WTC11 (cell line): ENCODE measurements around the gene LAMA3. TPM values are rescaled to one million over a fixed set of nuclear protein-coding genes. Genes with fewer than 3 reads are reported as not detected.

Source experiments
- ATAC-seq: fragments of 200-7000 bp; cut with Tn5 transposase; 2 replicates; pipeline ENCODE4 v1.10.0; 2021; ENCODE audit warnings: mild to moderate bottlenecking, moderate library complexity
- CTCF ChIA-PET: fragments of 300-600 bp; sonication (Branson Sonifier 250); formaldehyde crosslinking; loops from one replicate; lab custom pipeline; 2021; ENCODE audit warnings: antibody characterized with exemption; lab: Charles Lee
- POLR2A ChIA-PET: fragments of 350-600 bp; sonication (Branson Sonifier 250); formaldehyde crosslinking; loops from one replicate; lab custom pipeline; 2021; ENCODE audit warnings: antibody characterized with exemption; lab: Charles Lee
- DNase-seq: peaks from one replicate; pipeline ENCODE4 v3.0.0; 2021; ENCODE audit warnings: low spot score
- H3K27ac Mint-ChIP-seq: 2 replicates; pipeline ENCODE4 v1.8.0; 2021; ENCODE audit warnings: mixed read lengths
- H3K27me3 Mint-ChIP-seq: 2 replicates; pipeline ENCODE4 v1.8.0; 2021; ENCODE audit warnings: low read depth, mild to moderate bottlenecking, moderate library complexity, mixed read lengths
- H3K36me3 Mint-ChIP-seq: 2 replicates; pipeline ENCODE4 v1.8.0; 2021; ENCODE audit warnings: mixed read lengths
- H3K4me1 Mint-ChIP-seq: 2 replicates; pipeline ENCODE4 v1.8.0; 2022; ENCODE audit warnings: mixed read lengths
- H3K4me3 Mint-ChIP-seq: 2 replicates; pipeline ENCODE4 v1.8.0; 2021; ENCODE audit warnings: mild to moderate bottlenecking, moderate library complexity, mixed read lengths
- H3K9me3 Mint-ChIP-seq: 2 replicates; pipeline ENCODE4 v1.8.0; 2021; ENCODE audit warnings: mixed read lengths
- AR ChIP-seq: fragments of 250-450 bp; sonication (Bioruptor Pico); IDR thresholded peaks from 2 replicates; pipeline ENCODE4 v1.9.0; 2021; ENCODE audit warnings: mild to moderate bottlenecking
- ARID4B ChIP-seq: sonication (generic); formaldehyde crosslinking; IDR thresholded peaks from 2 replicates; pipeline ENCODE4 v1.8.0; 2023; ENCODE audit warnings: missing genetic modification reagents, mild to moderate bottlenecking, borderline replicate concordance
- CTCF ChIP-seq: fragments of 200-600 bp; IDR thresholded peaks from 2 replicates; pipeline ENCODE4 v1.8.0; 2022; ENCODE audit warnings: antibody characterized with exemption
- E2F1 ChIP-seq: sonication (generic); formaldehyde crosslinking; IDR thresholded peaks from 2 replicates; pipeline ENCODE4 v1.8.0; 2022; ENCODE audit warnings: mild to moderate bottlenecking, missing genetic modification reagents
- E2F4 ChIP-seq: sonication (generic); formaldehyde crosslinking; IDR thresholded peaks from 2 replicates; pipeline ENCODE4 v1.8.1; 2022; ENCODE audit warnings: low read depth, mild to moderate bottlenecking, moderate library complexity, missing genetic modification reagents, borderline replicate concordance
- E2F5 ChIP-seq: sonication (generic); formaldehyde crosslinking; IDR thresholded peaks from 2 replicates; pipeline ENCODE4 v1.8.1; 2022; ENCODE audit warnings: mild to moderate bottlenecking, moderate library complexity, missing genetic modification reagents
- ELF4 ChIP-seq: sonication (generic); formaldehyde crosslinking; IDR thresholded peaks from 2 replicates; pipeline ENCODE4 v1.8.1; 2022; ENCODE audit warnings: low read depth, mild to moderate bottlenecking, moderate library complexity, missing genetic modification reagents
- ETV6 ChIP-seq: sonication (generic); formaldehyde crosslinking; IDR thresholded peaks from 2 replicates; pipeline ENCODE4 v1.8.1; 2022; ENCODE audit warnings: mild to moderate bottlenecking, missing genetic modification reagents
- JAZF1 ChIP-seq: fragments of 250-450 bp; sonication (Bioruptor Pico); IDR thresholded peaks from 2 replicates; pipeline ENCODE4 v1.9.0; 2021; ENCODE audit warnings: moderate library complexity, mild to moderate bottlenecking, inconsistent platforms
- MAX ChIP-seq: sonication (generic); formaldehyde crosslinking; IDR thresholded peaks from 2 replicates; pipeline ENCODE4 v1.8.0; 2022; ENCODE audit warnings: mild to moderate bottlenecking, missing genetic modification reagents
- MLX ChIP-seq: sonication (generic); formaldehyde crosslinking; IDR thresholded peaks from 2 replicates; pipeline ENCODE4 v1.8.1; 2023; ENCODE audit warnings: mild to moderate bottlenecking, missing genetic modification reagents, moderate library complexity
- NR1H2 ChIP-seq: sonication (generic); formaldehyde crosslinking; IDR thresholded peaks from 2 replicates; pipeline ENCODE4 v1.9.0; 2021; ENCODE audit warnings: mild to moderate bottlenecking, moderate library complexity, missing genetic modification reagents
- NR2C2 ChIP-seq: sonication (generic); formaldehyde crosslinking; IDR thresholded peaks from 2 replicates; pipeline ENCODE4 v1.8.0; 2022; ENCODE audit warnings: mild to moderate bottlenecking, missing genetic modification reagents
- NR3C1 ChIP-seq: sonication (generic); formaldehyde crosslinking; conservative IDR thresholded peaks from 2 replicates; pipeline ENCODE4 v1.8.1; 2023; ENCODE audit warnings: low read depth, mild to moderate bottlenecking, missing genetic modification reagents
- PRRX2 ChIP-seq: fragments of 250-450 bp; sonication (Bioruptor Pico); IDR thresholded peaks from 2 replicates; pipeline ENCODE4 v1.8.0; 2021; ENCODE audit warnings: mild to moderate bottlenecking
- RORB ChIP-seq: fragments of 250-450 bp; sonication (Bioruptor Pico); IDR thresholded peaks from 2 replicates; pipeline ENCODE4 v1.9.0; 2021; ENCODE audit warnings: mild to moderate bottlenecking
- ZNF138 ChIP-seq: sonication (generic); formaldehyde crosslinking; conservative IDR thresholded peaks from 2 replicates; pipeline ENCODE4 v1.8.1; 2022; ENCODE audit warnings: mild to moderate bottlenecking, moderate library complexity, missing genetic modification reagents
- ZNF232 ChIP-seq: sonication (generic); formaldehyde crosslinking; IDR thresholded peaks from 2 replicates; pipeline ENCODE4 v1.8.0; 2022; ENCODE audit warnings: mild to moderate bottlenecking, missing genetic modification reagents
- ZNF512 ChIP-seq: sonication (generic); formaldehyde crosslinking; IDR thresholded peaks from 2 replicates; pipeline ENCODE4 v1.8.1; 2022; ENCODE audit warnings: missing genetic modification reagents, borderline replicate concordance
- total RNA-seq: library from RNA; stranded (reverse); gene quantifications from 3 replicates; pipeline ENCODE4 v1.2.3, GENCODE V29; 2021

LAMA3 gene
- total RNA-seq, 1 experiment from 2014 or later: 0.83 TPM

GRCh38 chr18:23725827-23726661 is 36.8 kb downstream of the LAMA3 start (continued):
- TF ChIP-seq E2F5 (CRISPR knock-in tag): no peak
- TF ChIP-seq CTCF: no peak
- TF ChIP-seq ETV6 (CRISPR knock-in tag): no peak
- no peak for TF ChIP-seq E2F1
- no peak for TF ChIP-seq JAZF1 (CRISPR knock-in tag)
- TF ChIP-seq ZNF138: no peak
- TF ChIP-seq MLX (CRISPR knock-in tag): no peak
- no peak for TF ChIP-seq MAX (CRISPR knock-in tag)
- TF ChIP-seq ZNF512: no peak
- TF ChIP-seq, all 79 proteins: peak for 0

GRCh38 chr18:23727707-23728493 is 38.6 kb downstream of the LAMA3 start:
- ChIA-PET POLR2A (no interaction called here), CTCF (no interaction called here)
- no peaks in the 10 kb centered on the region for H3K4me1 Mint-ChIP-seq
- H3K4me3 Mint-ChIP-seq: no peak overlapping the region
- no peak for TF ChIP-seq ELF4 (CRISPR knock-in tag)
- TF ChIP-seq NR2C2 (CRISPR knock-in tag): no peak
- no peak for TF ChIP-seq ZNF232 (CRISPR knock-in tag)
- TF ChIP-seq AR (CRISPR knock-in tag): no peak
- no peak for TF ChIP-seq ARID4B (CRISPR knock-in tag)
- no peak for TF ChIP-seq JAZF1 (CRISPR knock-in tag)
- no peak for TF ChIP-seq ETV6 (CRISPR knock-in tag)
- TF ChIP-seq E2F4: no peak
- TF ChIP-seq PRRX2 (CRISPR knock-in tag): no peak
- no peak for TF ChIP-seq NR1H2 (CRISPR knock-in tag)
- TF ChIP-seq NR3C1 (CRISPR knock-in tag): no peak
- TF ChIP-seq RORB (CRISPR knock-in tag): no peak
- DNase-seq: no peak
- H3K27me3 Mint-ChIP-seq: no peaks in the 10 kb centered on the region
- no peak for ATAC-seq
- no peak overlapping the region for H3K27ac Mint-ChIP-seq
- no peaks in the 10 kb centered on the region for H3K9me3 Mint-ChIP-seq
- no peaks in the 10 kb centered on the region for H3K36me3 Mint-ChIP-seq
